Transverse colon (tissue), 4 donors: ENCODE measurements around the gene DCN. TPM values are rescaled to one million over a fixed set of nuclear protein-coding genes. Genes with fewer than 3 reads are reported as not detected.

Experiments
- DNase-seq: peaks from one replicate; pipeline ENCODE4 v3.0.0-alpha.2; 2019
- H3K27ac ChIP-seq, 4 donors: fragments of 200-600 bp; sonication (generic); 2 replicates each; pipeline ENCODE4 v1.5.1; 2016 to 2018; ENCODE audit warnings: inconsistent platforms in 4 of 4
- H3K27me3 ChIP-seq: fragments of 200-600 bp; sonication (generic); 2 replicates; pipeline ENCODE4 v1.5.1; 2017; ENCODE audit warnings: inconsistent platforms
- H3K36me3 ChIP-seq, 4 donors: fragments of 200-600 bp; sonication (generic); 2 replicates each; pipeline ENCODE4 v1.5.1; 2017 to 2019; ENCODE audit warnings: inconsistent platforms in 4 of 4
- H3K4me1 ChIP-seq, 4 donors: fragments of 200-600 bp; sonication (generic); 2 replicates each; pipeline ENCODE4 v1.5.1; 2017 to 2020; ENCODE audit warnings: inconsistent platforms in 4 of 4
- H3K4me3 ChIP-seq, 4 donors: fragments of 200-600 bp; sonication (generic); 1 replicate in 1 of 4; 2 replicates in 3 of 4; pipeline versions ENCODE4 v1.5.1 to v1.6.1; 2017 to 2019; ENCODE audit warnings: inconsistent platforms in 4 of 4
- H3K9me3 ChIP-seq, 2 donors: fragments of 200-600 bp; sonication (generic); 2 replicates each; pipeline ENCODE4 v1.5.1; 2017 to 2019; ENCODE audit warnings: inconsistent platforms in 2 of 2
- EP300 ChIP-seq: sonication (generic); formaldehyde crosslinking; IDR thresholded peaks from one replicate; pipeline ENCODE4 v1.6.1; 2017; ENCODE audit warnings: antibody characterized with exemption, low read depth
- POLR2A ChIP-seq: fragments of 450-650 bp; IDR thresholded peaks from one replicate; pipeline ENCODE4 v1.6.1; 2016; ENCODE audit warnings: antibody characterized with exemption, mild to moderate bottlenecking, moderate library complexity
- POLR2AphosphoS5 ChIP-seq, 3 donors: sonication (generic); formaldehyde crosslinking; IDR thresholded peaks; one replicate each; pipeline ENCODE4 v1.6.1; 2016; ENCODE audit warnings: antibody characterized with exemption in 3 of 3
- WGBS, 2 donors: methylation state at CpG; one replicate each; pipeline ENCODE4 v1.1.5; 2018; ENCODE audit warnings: low coverage in 1 of 2; 5-methylcytosine and 5-hydroxymethylcytosine counted together
- in situ Hi-C, 4 donors: fragments of 200-750 bp; cut with MboI; loops; one replicate each; pipeline versions ENCODE4 v1.15.0 to v1.15.1; 2017; ENCODE audit warnings: low sequenced_read_pairs in 3 of 4, low pct_ligation_motif_present in 1 of 4, low pct_unique_long_range_greater_than_20kb in 1 of 4
- intact Hi-C: fragments of 100-400 bp; cut with DNase I; formaldehyde crosslinking; loops from one replicate; pipeline ENCODE4 v1.15.1; 2023; ENCODE audit warnings: low total_unique reads
- total RNA-seq, 4 donors: library from RNA; depleted of rRNA; stranded (reverse); fragments of >200 nt; gene quantifications; one replicate each; pipeline ENCODE4 v1.1.0, GENCODE V29; 2016
- TF ChIP-seq, protein P1 (sequence below), 5 experiments: fragments of 200-600 bp in 3 of 5; fragments of 450-650 bp in 2 of 5; sonication (generic) in 3 of 5; IDR thresholded peaks; 1 replicate in 2 of 5; 2 replicates in 3 of 5; pipeline ENCODE4 v1.5.1; 2016 to 2017; ENCODE audit warnings: antibody characterized with exemption in 5 of 5, inconsistent platforms in 3 of 5, mild to moderate bottlenecking in 2 of 5, moderate library complexity in 1 of 5

DCN gene
- total RNA-seq, 4 donors from 2014 or later: 133 to 511 (median 276) TPM

DNA sequence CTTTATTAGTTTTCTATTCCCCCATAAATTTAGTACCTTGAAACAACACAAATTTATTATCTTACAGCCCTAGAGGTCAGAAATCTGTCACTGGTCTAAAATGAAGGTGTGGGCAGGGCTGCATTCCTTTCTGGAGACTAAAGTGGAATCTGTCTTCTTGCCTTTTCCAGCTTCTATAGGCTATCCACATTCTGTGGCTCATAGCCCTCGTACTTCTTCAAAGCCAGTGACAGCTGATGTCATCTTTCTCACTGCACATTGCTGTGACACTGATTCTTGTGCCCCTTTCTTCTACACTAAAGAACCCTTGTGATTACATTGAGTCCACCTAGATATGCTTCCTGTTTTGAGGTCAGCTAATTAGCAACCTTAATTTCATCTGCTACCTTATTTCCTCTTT lies 23.2 kb upstream of the DCN start:
- H3K36me3 ChIP-seq: no peaks in the 10 kb centered on the region
- H3K9me3 ChIP-seq: no peaks in the 10 kb centered on the region
- 70 to 100% methylated on average over 1 of the region's 1 CpG for WGBS, 2 donors
- DNase-seq: no peak
- H3K27ac ChIP-seq: no peak overlapping the region
- H3K4me3 ChIP-seq: no peak overlapping the region
- no peaks in the 10 kb centered on the region for H3K27me3 ChIP-seq
- in situ Hi-C loops: no loop called here
- no peaks in the 10 kb centered on the region for H3K4me1 ChIP-seq
- no peak for TF ChIP-seq POLR2AphosphoS5 (IDR thresholded peaks at IDR 0.05)
- intact Hi-C loops: no loop called here

DNA sequence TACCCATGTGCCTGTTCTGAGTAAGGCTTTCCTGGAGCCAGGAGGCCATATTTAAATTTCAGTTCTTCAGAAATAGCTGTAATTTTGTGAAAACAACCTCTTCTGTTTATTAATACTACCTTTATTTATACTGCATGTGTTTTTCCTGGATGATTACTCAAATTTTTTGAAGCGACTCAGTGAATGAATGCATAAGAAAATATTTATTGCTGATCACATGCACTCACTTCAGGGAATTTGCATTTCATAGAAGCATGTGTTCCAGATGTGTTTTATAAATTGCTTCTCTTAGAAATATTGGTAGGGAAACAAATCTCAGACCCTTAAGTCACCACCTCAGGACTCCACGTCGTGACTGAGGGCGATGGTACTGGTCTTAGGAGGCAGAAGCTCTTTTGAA lies 21.8 kb upstream of the DCN start:
- Histone ChIP-seq H3K36me3 (no peaks in the 10 kb centered on the region), H3K27ac (no peak overlapping the region), H3K9me3 (no peaks in the 10 kb centered on the region), H3K4me3 (no peak overlapping the region), H3K27me3 (no peaks in the 10 kb centered on the region), H3K4me1 (no peaks in the 10 kb centered on the region)
- intact Hi-C loops: no loop called here
- in situ Hi-C loops: no loop called here
- TF ChIP-seq EP300 (no peak), POLR2A (no peak), POLR2AphosphoS5 (IDR thresholded peaks at IDR 0.05) (no peak)
- TF ChIP-seq, protein P1, sequence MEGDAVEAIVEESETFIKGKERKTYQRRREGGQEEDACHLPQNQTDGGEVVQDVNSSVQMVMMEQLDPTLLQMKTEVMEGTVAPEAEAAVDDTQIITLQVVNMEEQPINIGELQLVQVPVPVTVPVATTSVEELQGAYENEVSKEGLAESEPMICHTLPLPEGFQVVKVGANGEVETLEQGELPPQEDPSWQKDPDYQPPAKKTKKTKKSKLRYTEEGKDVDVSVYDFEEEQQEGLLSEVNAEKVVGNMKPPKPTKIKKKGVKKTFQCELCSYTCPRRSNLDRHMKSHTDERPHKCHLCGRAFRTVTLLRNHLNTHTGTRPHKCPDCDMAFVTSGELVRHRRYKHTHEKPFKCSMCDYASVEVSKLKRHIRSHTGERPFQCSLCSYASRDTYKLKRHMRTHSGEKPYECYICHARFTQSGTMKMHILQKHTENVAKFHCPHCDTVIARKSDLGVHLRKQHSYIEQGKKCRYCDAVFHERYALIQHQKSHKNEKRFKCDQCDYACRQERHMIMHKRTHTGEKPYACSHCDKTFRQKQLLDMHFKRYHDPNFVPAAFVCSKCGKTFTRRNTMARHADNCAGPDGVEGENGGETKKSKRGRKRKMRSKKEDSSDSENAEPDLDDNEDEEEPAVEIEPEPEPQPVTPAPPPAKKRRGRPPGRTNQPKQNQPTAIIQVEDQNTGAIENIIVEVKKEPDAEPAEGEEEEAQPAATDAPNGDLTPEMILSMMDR (IDR thresholded peaks at IDR 0.05): no peak
- 81% methylated on average over 1 to 4 of the region's 4 CpGs for WGBS, 2 donors
- DNase-seq: no peak

DNA sequence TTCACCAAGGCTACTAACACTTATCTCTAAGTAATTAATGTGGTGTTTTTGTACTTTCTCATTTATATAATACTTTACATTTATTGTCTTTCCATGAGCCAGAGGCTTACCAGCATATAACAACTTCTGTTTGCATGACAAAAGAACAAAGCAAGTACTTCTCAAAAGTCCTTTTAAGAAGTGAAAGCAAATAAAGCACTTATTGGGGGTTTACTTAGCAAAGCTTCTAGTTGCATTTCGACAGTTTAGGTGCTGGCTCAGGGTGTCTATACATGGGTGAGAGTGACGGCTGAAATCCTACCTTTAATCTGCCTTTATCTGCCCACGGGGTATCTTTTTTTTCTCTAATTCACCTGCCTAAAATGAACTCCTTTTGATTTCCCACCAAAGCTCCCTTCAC lies 21.0 kb upstream of the DCN start:
- TF ChIP-seq, protein P1 (IDR thresholded peaks at IDR 0.05): no peak
- TF ChIP-seq EP300 (no peak), POLR2AphosphoS5 (IDR thresholded peaks at IDR 0.05) (no peak), POLR2A (no peak)
- Histone ChIP-seq H3K36me3 (no peaks in the 10 kb centered on the region), H3K4me3 (no peak overlapping the region), H3K27me3 (no peaks in the 10 kb centered on the region), H3K9me3 (no peaks in the 10 kb centered on the region), H3K27ac (no peak overlapping the region), H3K4me1 (no peaks in the 10 kb centered on the region)
- in situ Hi-C loops (no loop called here), intact Hi-C loops (no loop called here)
- WGBS, 2 donors: 45 to 65% methylated on average over 3 of the region's 3 CpGs
- DNase-seq: no peak

DNA sequence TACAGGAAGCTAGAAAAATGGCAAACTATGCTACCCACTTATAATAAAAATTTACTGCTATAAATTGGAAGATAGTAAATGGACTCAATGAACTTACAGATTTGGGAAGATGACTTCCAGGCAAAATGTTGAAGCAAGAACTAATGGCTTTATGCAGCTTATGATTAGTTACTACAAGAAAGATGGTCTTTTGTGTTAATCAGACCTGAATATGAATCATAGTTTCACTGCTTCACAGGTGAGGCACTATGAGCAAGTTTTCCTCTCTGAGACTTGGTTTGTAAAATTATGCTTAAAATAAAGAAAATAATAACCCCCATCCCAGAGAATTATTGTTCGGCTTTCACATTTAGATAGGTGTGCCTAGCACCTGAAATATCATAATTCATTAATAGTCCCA lies 19.8 kb upstream of the DCN start:
- intact Hi-C loops: no loop called here

DNA sequence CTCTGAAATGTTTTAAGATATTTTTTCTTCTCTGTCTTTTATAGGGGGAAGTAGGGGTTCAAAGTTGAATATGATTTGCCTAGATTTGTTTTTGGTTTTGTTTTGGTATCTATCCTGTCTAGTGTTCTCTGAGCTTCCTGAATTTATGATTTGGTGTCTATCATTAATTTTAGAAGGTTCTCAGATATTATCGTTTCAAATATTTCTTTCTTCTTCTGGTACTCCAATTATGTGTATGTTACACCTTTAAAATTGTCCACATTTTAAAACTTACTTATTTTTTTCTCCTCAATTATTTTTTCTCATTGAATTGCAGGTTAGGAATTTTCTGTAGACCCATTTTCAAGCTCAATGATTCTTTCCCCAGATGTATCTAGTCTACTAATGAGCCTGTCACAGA lies 13.8 kb upstream of the DCN start:
- H3K9me3 ChIP-seq: no peaks in the 10 kb centered on the region
- intact Hi-C loops: no loop called here
- in situ Hi-C loops: loop anchor here in 1 of 4 donors (25.0 kb wide), 1 partner anchor 141 kb away; no protein-coding TSS in a partner anchor
- no peak overlapping the region for H3K27ac ChIP-seq
- TF ChIP-seq EP300 (no peak), POLR2A (no peak), POLR2AphosphoS5 (IDR thresholded peaks at IDR 0.05) (no peak)
- TF ChIP-seq, protein P1 (IDR thresholded peaks at IDR 0.05): no peak
- DNase-seq: no peak
- H3K36me3 ChIP-seq: no peaks in the 10 kb centered on the region
- no peaks in the 10 kb centered on the region for H3K4me1 ChIP-seq
- H3K27me3 ChIP-seq: no peaks in the 10 kb centered on the region
- H3K4me3 ChIP-seq: no peak overlapping the region
- whole genome bisulfite sequencing, 2 donors: 92 to 100% methylated on average over 1 of the region's 1 CpG

More for the DNA sequence above, 19.8 kb upstream of the DCN start:
- in situ Hi-C loops: no loop called here
- H3K27me3 ChIP-seq: no peaks in the 10 kb centered on the region
- WGBS, 2 donors: 78 to 85% methylated on average over 1 of the region's 1 CpG
- no peaks in the 10 kb centered on the region for H3K36me3 ChIP-seq
- no peak for DNase-seq
- TF ChIP-seq POLR2A: no peak
- no peak for TF ChIP-seq POLR2AphosphoS5 (IDR thresholded peaks at IDR 0.05)
- H3K4me3 ChIP-seq: no peak overlapping the region
- H3K9me3 ChIP-seq: no peaks in the 10 kb centered on the region
- H3K4me1 ChIP-seq: no peaks in the 10 kb centered on the region
- no peak overlapping the region for H3K27ac ChIP-seq
